Sigmoid colon (tissue), 4 donors: ENCODE measurements around the gene DENND4A.
"Not testable (repeated sequence)": the region's sequence is repeated elsewhere in the genome, so short reads cannot be mapped to it uniquely, and the experiment has no call there.

Source experiments
- POLR2A ChIP-seq, 2 donors: fragments of 450-650 bp; IDR thresholded peaks; one replicate each; pipeline ENCODE4 v1.6.1; 2016; ENCODE audit warnings: antibody characterized with exemption in 2 of 2, mild to moderate bottlenecking in 2 of 2, moderate library complexity in 2 of 2
- POLR2AphosphoS5 ChIP-seq, 4 donors: sonication (generic); formaldehyde crosslinking; IDR thresholded peaks; one replicate each; pipeline ENCODE4 v1.6.1; 2017; ENCODE audit warnings: antibody characterized with exemption in 4 of 4
- TF ChIP-seq, protein P1 (sequence below), 4 experiments: fragments of 450-650 bp in 3 of 4; fragments of 200-600 bp in 1 of 4; IDR thresholded peaks; one replicate each; pipeline ENCODE4 v1.5.1; 2016 to 2019; ENCODE audit warnings: antibody characterized with exemption in 4 of 4, mild to moderate bottlenecking in 3 of 4, moderate library complexity in 2 of 4

DNA sequence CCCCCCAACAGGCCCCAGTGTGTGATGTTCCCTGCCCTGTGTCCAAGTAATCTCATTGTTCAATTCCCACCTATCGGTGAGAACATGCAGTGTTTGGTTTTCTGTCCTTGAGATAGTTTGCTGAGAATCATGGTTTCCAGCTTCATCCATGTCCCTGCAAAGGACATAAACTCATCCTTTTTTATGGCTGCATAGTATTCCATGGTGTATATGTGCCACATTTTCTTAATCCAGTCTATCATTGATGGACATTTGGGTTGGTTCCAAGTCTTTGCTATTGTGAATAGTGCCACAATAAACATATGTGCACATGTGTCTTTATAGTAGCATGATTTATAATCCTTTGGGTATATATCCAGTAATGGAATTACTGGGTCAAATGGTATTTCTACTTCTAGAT is 176.2 kb downstream of the DENND4A start:
- TF ChIP-seq POLR2A, POLR2AphosphoS5 (IDR thresholded peaks at IDR 0.05): not testable (repeated sequence)
- TF ChIP-seq, protein P1, sequence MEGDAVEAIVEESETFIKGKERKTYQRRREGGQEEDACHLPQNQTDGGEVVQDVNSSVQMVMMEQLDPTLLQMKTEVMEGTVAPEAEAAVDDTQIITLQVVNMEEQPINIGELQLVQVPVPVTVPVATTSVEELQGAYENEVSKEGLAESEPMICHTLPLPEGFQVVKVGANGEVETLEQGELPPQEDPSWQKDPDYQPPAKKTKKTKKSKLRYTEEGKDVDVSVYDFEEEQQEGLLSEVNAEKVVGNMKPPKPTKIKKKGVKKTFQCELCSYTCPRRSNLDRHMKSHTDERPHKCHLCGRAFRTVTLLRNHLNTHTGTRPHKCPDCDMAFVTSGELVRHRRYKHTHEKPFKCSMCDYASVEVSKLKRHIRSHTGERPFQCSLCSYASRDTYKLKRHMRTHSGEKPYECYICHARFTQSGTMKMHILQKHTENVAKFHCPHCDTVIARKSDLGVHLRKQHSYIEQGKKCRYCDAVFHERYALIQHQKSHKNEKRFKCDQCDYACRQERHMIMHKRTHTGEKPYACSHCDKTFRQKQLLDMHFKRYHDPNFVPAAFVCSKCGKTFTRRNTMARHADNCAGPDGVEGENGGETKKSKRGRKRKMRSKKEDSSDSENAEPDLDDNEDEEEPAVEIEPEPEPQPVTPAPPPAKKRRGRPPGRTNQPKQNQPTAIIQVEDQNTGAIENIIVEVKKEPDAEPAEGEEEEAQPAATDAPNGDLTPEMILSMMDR (IDR thresholded peaks at IDR 0.05) = not testable (repeated sequence)
